ENCODE results near the gene CDKL2.
"Not testable (repeated sequence)": the region's sequence is repeated elsewhere in the genome, so short reads cannot be mapped to it uniquely, and the experiment has no call there.

The CDKL2 gene

DNA sequence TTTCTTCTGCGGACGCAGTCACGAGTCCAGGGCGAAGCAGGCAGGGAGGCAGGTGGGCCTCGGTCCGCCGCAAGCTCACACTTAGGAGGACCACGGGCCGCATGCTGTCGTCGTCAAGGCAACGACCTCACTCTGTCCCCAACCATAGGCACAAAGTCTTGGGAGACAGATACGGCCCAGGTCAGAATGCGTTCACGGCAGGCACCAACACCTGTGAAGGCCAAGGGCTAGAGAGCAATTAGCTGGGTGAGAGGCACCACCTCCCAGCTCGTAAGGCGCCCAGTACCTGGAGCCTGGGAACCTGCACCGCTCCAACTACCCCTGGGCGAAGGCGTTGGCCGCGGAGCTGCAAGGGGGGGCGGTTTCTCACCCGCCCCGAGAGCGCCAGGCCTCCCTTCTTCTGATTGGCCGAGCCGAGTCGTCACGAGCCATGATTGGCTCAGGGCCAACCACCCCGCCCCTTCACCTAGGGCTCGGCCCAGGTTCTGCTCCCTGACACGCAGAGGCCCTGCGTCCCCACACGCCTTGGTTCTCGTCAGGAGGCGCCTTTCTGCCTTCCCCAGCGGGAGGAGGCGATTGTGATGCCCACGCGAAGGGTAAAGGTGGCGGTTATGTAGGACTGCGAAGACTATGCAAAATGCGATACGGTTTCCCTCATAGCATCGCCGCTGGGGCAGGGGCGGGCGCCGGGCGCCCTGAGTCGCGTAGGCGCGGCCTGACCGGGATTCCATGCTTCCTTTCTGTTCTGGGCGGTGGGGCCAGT is at the start of gene CDKL2:
TSS of gene CDKL2 (minus strand) at position 355 of the 763 bp plus-strand sequence. CDS start 4,540 bp downstream, outside the sequence.
- DNase-seq = peak; percentile 70

GRCh38 chr4:75678965-75679364 is 48.6 kb upstream of the CDKL2 start:
- DNase-seq = peak; percentile 17

- DNase-seq = no peak
These were observed 48.1 kb upstream of the CDKL2 start for GRCh38 chr4:75678473-75678872.

GRCh38 chr4:75675004-75675531 is 44.7 kb upstream of the CDKL2 start:
- DNase-seq = no peak

- no peak for DNase-seq
These were observed 43.6 kb upstream of the CDKL2 start for GRCh38 chr4:75673959-75674328.

- peak; percentile 98 for DNase-seq
These were observed 43.0 kb upstream of the CDKL2 start, which contains the start of gene G3BP2 for GRCh38 chr4:75673027-75673958. Gene G3BP2 (minus strand): TSS chr4:75673411. CDS start chr4:75662025, 11,386 bp downstream.

DNA sequence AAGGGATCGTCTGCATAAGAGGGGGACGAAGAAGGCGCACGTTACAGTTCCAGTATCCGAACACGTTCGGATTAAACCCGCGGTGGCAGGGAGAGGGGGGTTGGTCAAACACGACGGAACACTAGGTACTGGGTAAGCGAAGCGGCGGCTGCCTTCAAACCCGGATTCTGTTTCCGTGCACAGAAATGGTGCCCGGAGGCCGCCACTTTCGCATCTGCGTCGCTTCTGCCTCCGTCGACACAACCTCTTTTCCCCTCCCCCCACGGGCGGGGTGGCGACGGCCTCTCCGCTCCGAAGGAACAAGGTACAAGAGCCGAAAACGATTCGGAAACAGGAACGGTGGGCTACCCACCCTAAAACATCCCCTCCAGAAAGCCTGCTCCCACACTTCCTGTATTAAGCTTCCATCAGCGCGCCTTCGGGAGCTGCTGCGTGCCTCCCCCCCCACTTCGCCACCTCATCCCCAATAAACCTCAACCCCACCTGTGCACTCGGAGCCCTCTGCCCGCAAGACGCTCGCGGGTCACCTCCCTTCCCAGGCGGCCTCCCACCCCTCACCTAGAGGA is 42.2 kb upstream of the CDKL2 start:
- peak; percentile 47 for DNase-seq

DNA sequence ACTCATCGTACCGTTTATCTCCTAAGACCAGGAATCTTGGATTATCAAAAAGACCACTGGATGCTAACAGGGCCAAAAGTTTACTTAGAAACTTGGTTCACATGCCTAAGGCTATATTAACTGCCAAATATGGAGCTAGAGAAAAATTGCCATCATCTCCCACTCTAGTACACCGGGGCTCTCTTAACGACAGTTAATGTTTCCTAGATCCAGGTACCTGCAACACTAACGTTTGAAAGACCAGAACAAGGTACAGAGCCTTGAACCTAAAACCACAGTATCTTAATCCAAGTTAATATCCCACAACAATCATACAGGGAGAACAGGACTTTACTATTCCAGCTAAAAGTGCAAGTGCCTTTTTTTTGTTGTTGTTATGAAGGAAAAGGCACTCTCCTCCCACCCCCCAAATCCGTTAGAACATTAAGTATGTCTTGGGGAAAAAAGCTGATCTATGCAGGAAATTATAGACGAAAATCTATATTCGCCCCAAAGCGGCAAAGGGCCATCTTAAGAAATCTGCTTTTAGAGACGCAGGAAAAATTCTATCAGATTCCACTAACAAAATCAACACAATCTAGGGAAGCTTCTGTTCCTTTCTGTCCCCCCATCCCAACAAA is 41.6 kb upstream of the CDKL2 start:
- no peak for DNase-seq

DNA sequence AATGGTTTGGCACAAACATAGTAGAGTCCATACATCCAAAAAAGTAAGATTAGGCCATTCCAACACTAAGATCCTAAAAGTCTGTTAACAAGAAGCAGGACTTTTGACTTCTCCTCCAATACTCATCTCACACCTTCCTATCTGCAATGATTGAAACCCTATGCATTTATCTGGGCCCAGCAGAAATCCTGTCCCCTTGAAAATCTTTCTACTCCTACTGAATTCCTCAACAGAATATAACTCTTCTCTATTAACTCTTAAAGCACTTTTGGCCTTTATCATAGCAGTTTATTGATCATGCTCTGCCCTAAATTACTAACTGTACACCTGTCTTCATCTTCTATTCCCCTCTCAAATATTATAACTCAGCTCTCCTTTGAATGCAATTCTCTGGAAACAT is 38.3 kb upstream of the CDKL2 start:
- no peak for DNase-seq

GRCh38 chr4:75667636-75668035 is 37.3 kb upstream of the CDKL2 start:
- not testable (repeated sequence) for DNase-seq

GRCh38 chr4:75666299-75666698 is 36.0 kb upstream of the CDKL2 start:
- DNase-seq = no peak

GRCh38 chr4:75664604-75665003 is 34.3 kb upstream of the CDKL2 start:
- not testable (repeated sequence) for DNase-seq

DNA sequence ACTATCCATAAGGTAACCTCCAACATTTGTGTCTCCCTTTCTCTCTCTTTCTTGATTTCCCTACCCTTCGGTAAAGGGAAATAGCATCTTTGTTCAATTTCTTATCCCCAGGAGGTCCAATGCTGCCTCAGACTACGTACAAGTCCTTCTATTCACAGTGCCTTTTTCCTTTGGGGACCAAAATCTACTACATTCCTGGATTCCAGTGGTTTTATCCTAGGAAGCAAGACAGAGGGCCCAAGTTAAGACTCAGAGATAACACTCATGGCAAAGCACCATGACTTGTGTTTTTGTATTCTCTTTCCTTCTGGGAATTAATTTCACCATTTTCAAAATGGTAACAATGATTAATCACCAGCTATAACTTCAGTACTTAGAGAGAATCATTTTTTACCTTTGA is 32.3 kb upstream of the CDKL2 start:
- DNase-seq = no peak

- DNase-seq = no peak
These were observed 30.2 kb upstream of the CDKL2 start for GRCh38 chr4:75660491-75660890.

DNA sequence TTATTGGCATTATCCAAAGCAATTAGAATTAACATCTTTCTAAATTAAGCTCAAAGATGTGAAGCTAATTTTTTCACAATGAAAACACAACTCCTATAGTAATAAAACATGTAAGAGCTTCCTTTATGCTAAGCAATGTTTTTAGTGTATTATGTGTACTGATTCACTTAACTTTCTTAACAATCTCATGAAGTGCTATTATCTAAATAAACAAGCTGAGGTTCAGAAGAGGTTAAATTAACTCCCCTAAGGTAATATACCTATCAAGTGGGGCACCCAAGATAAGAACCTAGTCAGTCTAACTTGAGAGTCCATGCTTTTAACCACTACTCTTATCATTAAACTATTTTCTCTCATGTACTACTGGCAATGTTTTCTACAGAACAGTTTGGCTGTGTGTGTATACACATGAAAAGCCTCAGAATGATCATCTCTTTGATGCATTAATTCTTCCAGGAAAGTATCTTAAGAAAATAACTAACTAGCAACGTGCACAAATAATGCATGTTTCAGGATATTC is 29.2 kb upstream of the CDKL2 start:
- DNase-seq = no peak

DNA sequence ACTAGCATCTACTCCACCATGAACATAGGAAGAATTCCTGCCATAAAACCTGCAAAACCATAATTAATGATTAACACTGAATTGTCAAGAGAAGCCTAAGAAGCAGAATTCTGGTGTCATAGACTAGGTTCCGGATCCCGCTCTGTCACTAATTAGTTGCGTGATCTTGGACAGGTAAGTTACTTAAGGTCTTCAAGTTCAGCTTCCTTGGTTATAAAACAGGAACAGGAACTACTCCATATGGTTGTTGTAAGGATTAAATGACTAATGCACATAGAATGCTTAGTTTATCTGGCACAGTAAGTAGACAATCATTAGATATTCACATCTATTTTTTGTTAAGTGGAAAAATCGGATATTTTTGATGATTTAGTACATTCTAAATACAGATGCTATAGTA is 28.5 kb upstream of the CDKL2 start:
- peak; percentile 31 for DNase-seq

DNA sequence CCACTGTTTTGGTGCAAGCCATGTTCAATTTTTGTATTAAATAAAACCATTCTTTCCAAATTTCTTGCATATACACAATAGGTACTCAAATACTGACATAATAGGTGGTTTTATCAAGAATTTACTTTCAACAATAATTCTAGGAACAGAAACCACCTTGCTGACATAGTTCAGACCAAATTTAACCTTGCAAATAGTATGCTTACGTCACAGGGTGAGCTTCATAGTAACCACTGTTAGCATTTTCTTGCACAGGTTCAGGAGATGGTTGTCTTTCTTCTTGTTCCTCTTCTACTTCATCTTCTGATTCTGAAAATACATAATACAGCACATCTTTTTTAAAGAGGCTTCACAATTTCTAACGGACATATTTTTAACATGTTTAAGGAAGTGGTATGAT is 25.2 kb upstream of the CDKL2 start:
- no peak for DNase-seq

GRCh38 chr4:75654905-75655304 is 24.6 kb upstream of the CDKL2 start:
- DNase-seq = no peak

- peak; percentile 29 for DNase-seq
These were observed 23.6 kb upstream of the CDKL2 start for GRCh38 chr4:75653845-75654503.

DNA sequence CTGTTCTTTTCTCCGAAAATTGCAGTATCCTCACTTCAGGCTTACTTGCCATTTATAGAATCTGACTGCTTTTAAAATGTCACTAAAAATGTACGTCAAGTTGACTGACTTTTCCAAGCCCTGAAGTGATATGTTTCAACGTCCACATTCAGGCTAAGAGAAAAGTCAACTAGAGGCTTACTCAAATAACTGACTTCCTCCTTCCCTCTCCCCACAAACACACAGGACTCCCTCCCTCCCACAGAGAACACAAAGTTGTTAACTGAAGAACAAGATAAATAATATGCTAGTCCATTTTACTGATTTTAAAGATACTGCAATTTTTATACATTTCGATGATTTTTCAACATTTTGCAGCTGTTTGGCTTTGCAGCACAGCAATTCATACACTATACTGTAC is 13.8 kb upstream of the CDKL2 start:
- DNase-seq = no peak

GRCh38 chr4:75643651-75644050 is 13.3 kb upstream of the CDKL2 start:
- DNase-seq = no peak

GRCh38 chr4:75639124-75639695 is 8.9 kb upstream of the CDKL2 start:
- no peak for DNase-seq
